ENCODE data around the gene KSR2.
A peak's percentile ranks its signal among the peaks of the same experiment; 100 is the strongest.
"Not testable (repeated sequence)": the region's sequence is repeated elsewhere in the genome, so short reads cannot be mapped to it uniquely, and the experiment has no call there.

KSR2 gene

GRCh38 chr12:117968826-117969659, at the start of gene KSR2:
KSR2 (minus strand) TSS chr12:117968990; CDS start chr12:117968255, 735 bp downstream.
- peak; percentile 87 for DNase-seq

- no peak for DNase-seq
Observed at GRCh38 chr12:118017926-118018325, 49.1 kb upstream of the KSR2 start.

GRCh38 chr12:118016424-118017264, 47.9 kb upstream of the KSR2 start, which contains the start of gene RFC5:
RFC5 (plus strand) TSS chr12:118016703; CDS start chr12:118016828, 125 bp downstream.
- peak; percentile 94 for DNase-seq

- DNase-seq, result no peak
Observed at GRCh38 chr12:118015944-118016343, 47.2 kb upstream of the KSR2 start.

GRCh38 chr12:118015306-118015705, 46.5 kb upstream of the KSR2 start:
- no peak for DNase-seq

GRCh38 chr12:118013283-118013682, 44.5 kb upstream of the KSR2 start:
- DNase-seq, result no peak

- DNase-seq, result no peak
Observed at GRCh38 chr12:118011961-118012360, 43.2 kb upstream of the KSR2 start.

GRCh38 chr12:118011377-118011776, 42.6 kb upstream of the KSR2 start:
- no peak for DNase-seq

GRCh38 chr12:118010903-118011302, 42.1 kb upstream of the KSR2 start:
- DNase-seq, result no peak

- DNase-seq, result not testable (repeated sequence)
Observed at GRCh38 chr12:117999806-118000205, 31.0 kb upstream of the KSR2 start.

GRCh38 chr12:117998719-117999118, 29.9 kb upstream of the KSR2 start:
- DNase-seq, result no peak

GRCh38 chr12:117994551-117995438, 26.0 kb upstream of the KSR2 start:
- no peak for DNase-seq

GRCh38 chr12:117986705-117987469, 18.1 kb upstream of the KSR2 start:
- no peak for DNase-seq

GRCh38 chr12:117985182-117985581, 16.4 kb upstream of the KSR2 start:
- DNase-seq, result no peak

- no peak for DNase-seq
Observed at GRCh38 chr12:117981267-117981666, 12.5 kb upstream of the KSR2 start.

GRCh38 chr12:117980616-117981015, 11.8 kb upstream of the KSR2 start:
- DNase-seq, result no peak

GRCh38 chr12:117977373-117977772, 8.6 kb upstream of the KSR2 start:
- no peak for DNase-seq

GRCh38 chr12:117975006-117975405, 6.2 kb upstream of the KSR2 start:
- no peak for DNase-seq

- DNase-seq, result peak; percentile 39
Observed at GRCh38 chr12:117972301-117972700, 3.5 kb upstream of the KSR2 start.

GRCh38 chr12:117970334-117970733, 1.5 kb upstream of the KSR2 start:
- no peak for DNase-seq

GRCh38 chr12:117968151-117968789, 520 bp downstream of the KSR2 start:
- DNase-seq, result no peak
